ENCODE data around the gene ZNF883.
"Not testable (repeated sequence)": the region's sequence is repeated elsewhere in the genome, so short reads cannot be mapped to it uniquely, and the experiment has no call there.

The ZNF883 gene

DNA sequence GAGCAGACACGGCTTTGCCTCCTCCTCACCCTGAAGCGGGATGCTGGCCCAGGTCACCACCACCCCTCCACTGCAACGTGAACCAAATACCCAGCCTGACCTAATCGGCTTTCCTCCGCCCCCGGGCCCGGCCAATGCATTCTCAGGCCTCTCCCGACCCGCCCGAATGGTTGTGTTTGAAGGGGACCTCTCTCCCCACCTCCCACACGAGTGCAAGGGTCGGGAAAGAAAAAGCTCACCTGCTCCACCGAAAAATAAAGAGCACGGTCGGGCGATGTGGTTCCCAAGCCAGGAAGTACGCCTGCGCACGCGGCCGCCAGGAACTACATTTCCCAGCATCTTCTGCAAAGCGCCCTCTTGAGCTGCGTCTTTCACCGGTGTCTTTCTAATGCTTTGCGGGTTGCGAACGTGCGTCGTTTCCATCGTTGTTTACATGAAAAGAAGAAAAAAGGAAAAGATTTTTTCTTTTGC is at the start of gene ZNF883:
Gene ZNF883, minus strand, starts transcription at position 282 of the 471 bp plus-strand sequence.
- DNase-seq: peak; percentile 5 to 21

DNA sequence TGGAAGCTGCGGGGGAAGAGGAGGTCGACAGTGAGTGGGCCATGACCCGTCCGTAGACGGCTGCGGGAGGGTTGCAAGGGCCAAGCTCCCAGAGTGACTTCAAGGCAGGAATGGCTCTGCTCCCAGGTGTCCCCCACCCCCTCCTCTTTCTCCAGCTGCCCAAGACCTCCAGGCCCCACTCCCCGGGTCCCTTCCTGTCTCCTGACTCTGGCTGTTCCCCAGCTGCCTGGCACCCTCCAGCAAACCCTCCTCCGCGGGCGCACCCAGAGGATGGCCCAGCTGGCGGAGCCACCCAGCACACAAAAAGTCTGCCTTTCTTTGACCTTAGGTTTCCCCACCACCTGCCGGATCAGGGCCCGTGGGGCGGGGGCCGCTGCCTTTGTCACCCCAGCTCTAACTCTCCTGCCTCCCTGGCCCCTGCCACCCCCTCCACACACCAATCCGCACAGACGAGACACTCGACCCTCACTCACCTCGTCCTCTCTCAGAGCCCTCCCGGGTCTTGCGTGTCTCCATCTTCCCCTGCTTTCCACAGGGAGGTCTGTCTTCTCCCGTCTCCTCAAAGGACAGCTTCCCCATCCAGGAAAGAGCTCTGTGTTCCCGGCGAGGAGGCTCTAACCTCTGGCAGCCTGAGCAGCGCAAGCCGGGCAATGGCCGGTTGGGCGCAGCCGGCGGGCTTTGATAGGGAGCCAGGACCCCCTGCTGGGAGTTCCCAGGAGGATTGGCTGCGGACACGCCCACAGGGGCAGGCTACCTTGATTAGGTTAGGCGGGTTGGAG is 49.3 kb upstream of the ZNF883 start:
- not testable (repeated sequence) for DNase-seq

DNA sequence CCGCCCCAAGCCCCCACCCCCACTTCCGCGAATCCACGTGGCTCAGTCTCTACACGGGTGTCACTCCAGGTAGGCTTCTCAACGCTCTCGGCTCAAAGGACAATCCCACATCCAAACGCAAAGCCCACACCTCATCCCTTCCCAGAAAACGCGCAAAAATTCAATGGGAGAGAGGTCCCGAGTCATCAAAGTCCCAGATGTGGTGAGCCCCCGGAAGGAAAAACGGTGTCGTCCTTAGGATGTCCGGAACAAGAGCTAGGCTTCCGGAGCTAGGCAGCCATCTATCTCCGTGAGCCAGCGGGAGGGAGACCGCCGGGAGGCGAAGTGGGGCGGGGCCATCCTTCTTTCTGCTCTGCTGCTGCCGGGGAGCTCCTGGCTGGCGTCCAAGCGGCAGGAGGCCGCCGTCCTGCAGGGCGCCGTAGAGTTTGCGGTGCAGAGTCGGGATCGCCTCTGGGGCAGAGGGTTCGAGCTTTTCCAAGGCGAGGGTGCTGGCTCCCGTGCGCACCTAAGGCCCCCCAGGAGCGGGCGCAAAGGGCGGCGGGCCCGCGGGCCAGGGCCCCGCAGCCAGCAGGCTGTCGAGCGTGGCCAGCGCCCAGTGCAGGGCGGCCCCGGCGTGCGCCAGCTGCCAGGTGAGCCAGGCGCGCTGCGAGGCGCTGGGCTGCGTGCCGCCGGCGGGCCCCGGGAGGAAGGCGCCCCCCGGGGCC is 47.7 kb upstream of the ZNF883 start:
- DNase-seq: peak in 1 of 2 experiments; percentile 17

DNA sequence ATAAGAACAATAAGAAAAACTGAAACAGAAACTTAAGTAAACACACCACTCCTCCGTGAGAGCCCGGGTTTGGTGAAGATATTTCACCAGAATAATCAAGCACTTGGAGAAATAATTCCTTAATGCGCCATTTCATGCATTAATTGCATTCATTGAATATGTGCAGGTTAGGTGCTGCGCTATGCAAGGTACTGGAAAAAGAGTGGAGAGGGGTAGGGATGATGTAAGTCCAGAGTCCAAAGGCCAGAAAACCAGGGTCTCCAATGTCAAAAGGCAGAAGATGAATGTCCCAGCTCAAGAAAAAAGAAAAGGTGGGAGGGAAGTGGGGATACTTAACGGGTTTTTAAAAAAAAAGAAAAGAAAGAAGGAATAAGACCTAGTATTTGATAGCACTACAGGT is 45.2 kb upstream of the ZNF883 start:
- no peak for DNase-seq

DNA sequence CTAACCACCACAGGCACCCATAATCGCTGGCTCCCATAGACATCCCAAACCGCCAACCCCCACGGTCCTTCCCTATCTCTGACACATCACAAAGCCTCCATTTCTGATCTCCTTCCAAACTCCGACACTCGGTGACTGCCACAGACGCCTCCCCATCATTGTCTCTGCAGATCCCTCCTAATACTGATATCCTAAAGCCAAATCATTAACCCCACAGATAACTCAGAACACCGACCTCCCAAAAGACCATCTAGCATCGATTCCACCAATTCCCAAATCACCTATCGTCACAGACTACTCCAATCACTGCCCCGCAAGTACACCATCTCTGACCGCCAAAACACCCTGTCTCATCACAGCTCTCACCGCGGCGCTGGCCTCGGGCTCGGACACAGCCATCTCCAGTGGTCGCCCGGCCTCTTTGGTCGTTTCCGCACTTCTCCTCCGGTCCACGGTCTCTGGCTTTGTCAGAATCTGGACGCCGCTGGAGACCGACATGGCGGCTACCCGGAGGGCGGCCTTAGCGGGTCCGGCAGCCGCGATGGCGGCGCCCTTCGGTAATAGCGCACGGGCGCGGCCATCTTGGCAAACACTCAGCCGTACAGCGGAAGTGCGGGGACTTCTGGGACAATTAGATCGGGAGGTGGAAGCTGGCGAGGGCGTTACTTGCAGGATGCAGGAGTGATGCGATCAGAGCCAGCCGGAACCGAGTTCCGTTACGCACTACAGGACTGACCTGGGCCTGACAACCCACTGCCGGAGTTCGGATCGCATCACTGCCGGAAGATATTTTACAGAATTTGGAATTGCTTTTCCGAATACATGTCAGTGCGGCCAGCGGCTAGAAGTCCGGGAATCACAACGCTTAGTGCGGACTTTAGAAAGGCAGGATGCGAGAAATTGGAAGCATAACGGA is 44.5 kb upstream of the ZNF883 start, which contains the start of gene ZFP37:
Gene ZFP37, minus strand, starts transcription at position 534 of the 916 bp plus-strand sequence. Its CDS starts 36 bp downstream, at position 498.
- DNase-seq: peak; percentile 69 to 71

DNA sequence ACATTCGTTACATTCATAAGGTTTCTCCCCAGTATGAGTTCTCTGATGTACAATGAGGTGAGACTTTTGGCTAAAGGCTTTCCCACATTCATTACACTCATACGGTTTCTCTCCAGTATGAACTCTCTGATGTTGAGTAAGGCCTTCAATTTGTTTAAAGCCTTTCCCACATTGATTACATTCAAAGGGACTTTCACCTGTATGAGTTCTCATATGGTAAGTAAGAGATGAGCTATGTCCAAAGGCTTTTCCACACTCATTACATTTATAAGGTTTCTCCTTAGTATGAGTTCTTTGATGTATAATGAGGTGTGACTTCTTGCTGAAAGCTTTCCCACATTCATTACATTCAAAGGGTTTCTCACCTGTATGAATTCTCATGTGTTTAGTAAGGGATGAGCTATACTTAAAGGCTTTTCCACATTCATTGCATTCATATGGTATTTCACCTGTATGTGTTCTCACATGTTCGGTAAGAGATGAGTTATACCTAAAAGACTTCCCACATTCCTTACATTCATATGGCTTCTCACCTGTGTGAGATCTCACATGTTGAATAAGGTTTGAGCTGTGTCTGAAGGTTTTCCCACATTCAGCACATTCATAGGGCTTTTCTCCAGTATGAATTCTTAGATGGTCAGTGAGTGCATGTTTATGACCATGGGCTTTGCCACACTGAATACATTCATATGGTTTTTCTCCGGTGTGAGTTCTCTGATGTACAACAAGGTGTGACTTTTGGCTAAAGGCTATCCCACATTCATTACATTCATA is 31.1 kb upstream of the ZNF883 start:
- no peak for DNase-seq

DNA sequence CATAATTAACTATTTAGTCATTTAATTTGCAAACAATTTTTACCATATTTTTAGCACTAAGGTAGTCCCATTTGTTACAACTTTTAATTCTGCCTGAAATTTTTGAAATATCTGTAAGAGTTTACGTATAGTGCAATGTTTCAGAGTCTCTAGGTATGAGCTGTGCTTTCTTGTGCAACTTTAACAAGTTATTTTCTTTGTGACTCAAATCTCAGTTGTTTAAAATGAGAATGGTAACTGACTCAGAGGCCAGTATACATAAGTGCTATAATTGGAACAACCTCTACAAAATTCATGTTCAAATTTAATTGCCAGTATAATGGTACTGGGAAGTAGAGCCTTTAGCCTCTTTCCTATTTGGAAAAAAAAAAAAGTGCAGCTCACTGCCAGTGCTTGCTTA is 14.2 kb upstream of the ZNF883 start:
- DNase-seq: no peak

DNA sequence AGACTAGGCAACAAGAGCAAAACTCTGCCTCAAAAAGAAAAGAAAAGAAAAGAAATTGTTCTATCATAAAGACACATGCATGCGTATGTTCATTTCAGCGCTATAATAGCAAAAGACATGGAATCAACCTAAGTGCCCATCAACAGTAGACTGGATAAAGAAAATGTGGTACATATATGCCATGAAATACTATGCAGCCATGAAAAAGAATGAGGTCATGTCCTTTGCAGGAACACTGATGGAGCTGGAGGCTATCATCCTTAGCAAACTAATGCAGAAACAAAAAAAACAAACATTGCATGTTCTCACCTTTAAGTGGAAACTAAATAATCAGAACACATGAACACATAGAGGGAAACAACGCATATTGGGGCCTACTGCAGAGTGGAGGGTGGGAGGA is 6.3 kb upstream of the ZNF883 start:
- no peak for DNase-seq

DNA sequence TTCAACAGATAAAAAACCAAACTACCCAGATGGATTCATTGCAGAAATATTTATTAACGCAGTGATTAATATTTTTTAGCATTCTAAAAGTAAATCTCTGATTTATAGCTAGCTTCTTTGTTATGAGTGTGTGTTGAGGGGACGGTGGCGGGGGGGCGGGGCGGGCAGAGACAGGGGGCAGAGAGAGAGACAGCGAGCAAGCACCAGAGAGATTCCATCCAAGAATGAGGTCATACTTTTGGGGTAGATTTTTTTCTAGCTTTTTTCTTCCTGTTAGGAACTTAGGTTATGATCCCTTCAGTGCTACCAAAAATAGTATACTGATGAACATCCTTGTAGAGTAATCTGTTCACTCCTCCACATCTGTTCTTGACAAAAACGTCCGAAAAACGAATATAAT is 500 bp upstream of the ZNF883 start:
- no peak for DNase-seq

DNA sequence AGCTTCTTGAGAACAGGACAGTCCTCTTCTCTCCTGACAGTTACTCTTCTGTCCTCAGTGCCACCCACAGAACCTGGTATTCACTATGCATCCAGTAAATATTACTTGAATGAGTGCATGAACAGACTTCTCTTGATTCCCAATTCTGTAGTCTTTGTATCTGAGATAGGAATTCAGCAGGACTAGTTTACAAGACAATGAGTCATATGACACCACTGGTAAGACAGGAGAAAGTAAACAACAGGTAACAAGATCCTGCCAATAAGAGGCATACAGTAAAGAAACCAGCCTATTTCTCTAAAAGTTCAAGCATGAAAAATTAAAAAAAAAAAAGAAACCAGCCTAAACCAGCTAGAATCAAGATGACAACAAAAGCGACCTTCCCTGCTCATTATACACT is 6.2 kb downstream of the ZNF883 start:
- DNase-seq: no peak

DNA sequence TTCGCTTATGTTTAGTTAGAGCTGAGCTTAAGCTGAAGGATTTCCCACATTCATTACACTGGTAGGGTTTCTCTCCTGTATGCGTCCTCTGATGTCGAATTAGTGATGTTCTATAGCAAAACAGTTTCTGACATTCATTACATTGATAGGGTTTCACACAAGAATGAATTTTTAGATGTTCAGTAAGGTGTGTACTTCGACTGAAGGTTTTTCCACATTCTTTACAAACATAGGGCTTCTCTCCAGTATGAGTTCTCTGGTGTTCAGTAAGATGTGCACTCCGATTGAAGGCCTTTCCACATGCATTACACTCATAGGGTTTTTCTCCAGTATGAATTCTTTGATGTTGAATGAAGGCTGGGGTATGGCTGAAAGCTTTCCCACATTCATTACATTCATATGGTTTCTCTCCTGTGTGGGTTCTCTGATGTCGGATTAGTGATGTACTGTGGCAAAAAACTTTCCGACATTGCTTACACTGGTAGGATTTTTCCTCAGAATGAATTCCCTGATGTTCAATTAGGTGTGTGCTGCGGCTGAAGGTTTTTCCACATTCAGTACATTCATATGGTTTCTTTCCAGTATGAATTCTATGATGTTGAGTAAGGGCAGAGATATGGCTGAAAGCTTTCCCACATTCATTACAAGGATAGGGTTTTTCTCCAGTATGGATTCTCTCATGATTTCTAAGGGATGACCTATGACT is 14.6 kb downstream of the ZNF883 start:
- no peak for DNase-seq

DNA sequence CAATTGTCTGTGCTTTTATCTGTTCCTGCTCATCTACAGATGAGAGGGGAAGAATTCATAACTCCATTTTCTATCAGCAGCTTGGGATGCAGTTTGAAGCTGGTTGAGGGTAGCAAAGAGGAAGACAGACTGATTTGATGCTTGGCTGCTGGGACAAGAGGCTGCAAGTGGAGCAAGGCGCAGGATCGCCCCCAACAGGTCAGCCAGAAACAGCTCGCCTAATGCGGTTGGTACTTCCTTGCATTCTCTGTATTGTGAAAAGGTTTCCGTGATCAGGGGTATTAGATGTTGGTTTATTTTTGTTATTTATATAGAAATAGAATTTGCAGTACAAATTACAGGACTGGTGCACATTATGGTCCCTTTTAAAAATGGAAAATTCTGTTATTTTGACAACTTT is 40.6 kb downstream of the ZNF883 start:
- no peak for DNase-seq

DNA sequence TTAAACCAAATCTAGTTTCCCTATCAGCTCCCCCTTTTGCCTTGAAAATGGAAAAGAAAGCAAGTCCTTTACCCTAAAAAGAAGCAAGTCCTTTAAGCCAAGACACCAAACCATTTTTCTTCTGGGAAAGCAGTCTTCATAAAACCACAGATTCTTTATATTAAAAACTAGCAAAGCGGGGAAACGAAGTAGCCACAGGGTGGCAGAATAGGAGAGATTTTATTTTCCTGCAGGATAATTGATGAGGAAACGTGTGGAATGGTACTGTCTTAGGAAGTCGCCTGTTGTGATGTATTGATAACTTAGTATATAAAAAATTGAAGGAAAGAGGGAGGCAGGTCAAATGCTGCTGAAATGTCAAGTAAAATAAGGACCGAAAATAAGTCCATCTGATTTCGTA is 41.1 kb downstream of the ZNF883 start:
- DNase-seq: no peak

DNA sequence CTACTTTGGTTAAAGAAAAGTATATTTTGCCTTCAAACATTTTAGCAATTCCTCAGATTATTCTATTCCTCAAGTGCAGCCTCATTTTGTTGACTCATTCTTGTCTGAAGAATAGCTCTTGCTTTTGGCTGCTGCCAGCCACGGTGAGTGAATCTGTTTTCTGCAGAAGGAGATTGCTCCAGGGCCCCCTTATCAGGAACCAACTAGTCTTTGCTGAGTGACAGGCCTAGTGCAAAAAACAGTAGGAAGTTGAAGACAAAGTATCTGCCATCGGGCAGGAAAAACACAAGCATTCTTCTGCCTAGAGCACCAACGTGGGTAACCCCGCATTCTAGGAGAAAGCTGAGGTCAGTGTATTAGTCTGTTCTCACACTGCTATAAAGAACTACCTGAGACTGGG is 42.3 kb downstream of the ZNF883 start:
- DNase-seq: no peak

DNA sequence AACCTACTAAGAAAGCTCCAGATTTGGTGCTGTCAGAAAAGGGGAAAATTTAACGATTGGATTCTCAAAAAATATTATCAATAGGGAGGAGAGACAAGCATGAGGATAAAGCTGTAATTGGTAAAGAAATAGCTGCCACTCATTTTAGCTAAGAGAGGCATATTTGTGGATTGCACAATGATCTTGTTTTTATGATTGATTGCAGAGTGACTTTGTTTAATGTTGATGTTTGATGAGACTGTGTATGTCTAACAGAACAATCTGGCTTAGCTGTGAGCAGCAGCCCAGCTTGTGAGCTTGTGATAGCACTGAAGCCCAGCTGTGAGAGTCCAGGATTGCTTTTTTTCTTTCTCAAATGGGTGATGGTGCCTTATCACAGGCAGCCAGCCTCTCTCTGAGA is 56.4 kb downstream of the ZNF883 start:
- no peak for DNase-seq

DNA sequence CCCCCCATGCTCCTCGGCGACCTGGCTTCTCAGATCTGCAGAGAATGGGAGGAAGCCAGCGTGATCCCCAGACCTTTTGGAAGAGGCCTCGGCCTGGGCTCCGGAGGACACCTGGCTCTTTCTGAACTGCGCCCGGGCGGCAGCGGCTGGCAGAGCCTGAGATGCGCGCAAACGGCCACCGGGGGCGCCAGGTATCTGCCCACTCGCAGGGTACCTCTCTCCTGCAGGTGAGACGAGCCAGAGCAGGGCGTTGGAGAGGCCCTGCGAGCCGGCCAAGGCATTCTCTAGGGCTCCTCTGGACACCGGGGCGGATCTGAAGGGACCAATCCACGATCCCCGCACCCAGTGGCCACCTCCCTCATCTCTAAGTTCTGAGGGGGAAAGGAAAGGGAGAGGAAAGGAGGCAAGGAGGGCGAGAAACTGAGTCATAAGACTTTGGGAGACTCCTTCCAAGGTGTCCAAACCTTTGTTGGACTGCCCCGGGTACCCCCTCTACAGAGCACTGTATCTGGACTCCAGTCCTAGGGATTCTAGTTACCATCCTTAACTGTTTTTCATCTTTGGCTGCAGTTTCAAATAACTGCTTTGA is 66.3 kb downstream of the ZNF883 start:
- no peak for DNase-seq

DNA sequence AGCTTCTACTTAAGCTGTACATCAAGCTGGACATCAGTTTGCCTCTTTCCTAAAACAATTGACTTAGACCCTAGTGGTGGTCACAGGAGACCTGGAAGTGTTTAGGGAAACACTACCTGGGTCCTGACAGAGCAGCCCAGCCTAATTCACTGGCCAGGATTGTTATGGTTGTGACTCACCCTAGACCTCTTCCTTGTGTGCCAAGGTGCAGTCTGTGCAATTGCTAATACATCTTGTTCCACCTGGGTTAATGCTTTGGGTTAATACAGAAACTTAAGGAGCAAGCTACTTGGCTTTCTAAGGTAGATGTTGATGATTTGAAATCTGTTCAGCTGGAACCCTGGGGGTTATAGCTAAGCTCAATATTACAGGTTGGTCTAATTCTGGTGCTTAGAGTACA is 72.6 kb downstream of the ZNF883 start:
- no peak for DNase-seq

DNA sequence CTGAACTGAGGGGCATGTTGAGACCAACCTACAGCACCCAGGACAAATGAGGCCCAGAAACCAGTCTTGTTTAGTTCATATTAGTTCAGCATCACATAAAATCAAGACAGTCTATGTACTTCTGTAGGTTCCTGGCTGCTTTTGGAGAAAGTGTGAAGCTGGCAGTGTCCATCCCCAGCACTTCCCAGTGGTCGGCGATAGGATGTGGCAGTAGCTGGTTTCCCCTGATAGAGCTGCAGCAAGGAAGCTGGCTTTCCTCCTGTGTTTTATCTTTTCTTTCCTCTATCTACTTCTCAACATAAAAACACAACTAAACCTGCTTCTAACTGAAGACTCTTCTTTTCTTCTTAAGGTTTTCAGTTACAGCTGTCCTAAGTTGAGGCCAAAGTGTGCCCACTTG is 78.3 kb downstream of the ZNF883 start:
- no peak for DNase-seq

DNA sequence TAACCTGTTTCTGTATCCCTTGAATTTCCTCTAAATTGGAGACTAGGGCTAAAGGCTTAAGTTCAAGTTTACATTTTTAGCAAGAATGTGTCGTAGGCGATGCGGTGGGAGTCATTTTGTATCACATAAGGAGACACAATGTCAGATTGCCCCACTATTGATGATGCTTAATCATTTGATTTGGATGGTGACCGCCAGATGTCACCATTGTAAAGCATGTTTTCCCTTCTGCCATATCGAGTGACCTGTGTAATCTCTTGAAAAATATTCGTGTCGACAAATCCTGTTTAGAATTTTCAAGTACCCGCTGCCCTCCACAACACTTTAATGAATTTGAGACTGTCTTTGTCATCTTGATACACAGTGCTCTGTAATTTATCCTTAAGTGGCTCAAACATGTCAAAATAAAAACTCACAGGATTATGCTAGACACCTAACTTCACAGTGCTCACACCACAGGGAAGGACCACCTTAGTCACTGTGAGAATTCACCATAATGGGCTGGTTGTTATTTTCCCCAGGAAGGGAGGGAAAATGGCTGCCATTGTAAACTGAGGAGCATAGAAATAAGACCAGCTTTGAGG is 86.8 kb downstream of the ZNF883 start:
- DNase-seq: no peak

DNA sequence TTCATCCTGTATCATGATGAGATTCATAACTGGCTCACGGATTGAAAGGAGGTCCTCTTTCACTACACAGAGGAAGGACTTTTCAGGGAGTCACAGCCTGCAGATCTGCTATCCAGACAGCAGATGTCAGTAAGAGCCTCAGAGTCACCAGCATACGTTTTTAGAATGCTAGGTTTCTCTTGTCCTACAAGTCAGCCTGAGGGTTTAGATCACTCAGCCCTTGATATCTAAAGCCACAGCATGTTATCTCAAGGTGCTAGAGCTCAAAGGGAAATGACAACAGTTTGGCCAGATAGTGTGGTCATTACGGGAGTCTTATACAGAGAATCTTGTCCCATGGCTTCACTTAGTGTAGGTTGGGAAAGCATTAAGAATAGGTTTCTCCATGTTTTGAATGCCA is 90.4 kb downstream of the ZNF883 start:
- DNase-seq: no peak

DNA sequence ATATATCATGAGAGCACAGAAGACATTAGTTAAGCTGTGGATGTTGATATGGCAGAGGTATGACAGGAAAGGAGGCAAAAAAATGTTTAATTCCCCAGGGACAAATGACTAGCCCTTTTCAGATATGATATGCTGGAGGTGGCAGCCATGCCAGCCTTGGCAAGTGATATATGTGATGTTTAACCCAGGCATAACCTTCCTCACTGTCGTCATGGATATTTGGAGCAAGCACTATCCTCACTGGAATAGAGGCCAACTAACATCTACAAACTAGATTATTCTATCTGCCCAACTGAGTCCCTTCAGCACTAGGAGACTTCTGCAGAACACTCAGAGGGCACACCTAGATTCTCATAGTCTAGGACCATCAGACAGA is 94.0 kb downstream of the ZNF883 start:
- DNase-seq: no peak

All from stimulated activated CD4-positive, alpha-beta T cell treated with anti-CD3 and anti-CD28 coated beads, Interleukin-4, amount 100 ng/mL, for 4 hours (primary cell).